IMR-90 (cell line): Measurements from ENCODE around the gene TCF3.

ENCODE experiments used
- BHLHE40 ChIP-seq: fragments of 150-350 bp; IDR thresholded peaks from 2 replicates; pipeline ENCODE4 v1.6.1; 2016; ENCODE audit warnings: mild to moderate bottlenecking, low read depth, low read length
- CHD1 ChIP-seq: IDR thresholded peaks from 2 replicates; pipeline ENCODE4 v1.6.1; 2012; ENCODE audit warnings: low read depth, low read length, improper control_type of control experiment
- CTCF ChIP-seq: conservative IDR thresholded peaks from 2 replicates; pipeline ENCODE4 v1.5.1; 2012; ENCODE audit warnings: mild to moderate bottlenecking, low read depth, low read length, improper control_type of control experiment
- MAZ ChIP-seq: IDR thresholded peaks from 2 replicates; pipeline ENCODE4 v1.6.1; 2012; ENCODE audit warnings: low read depth, mild to moderate bottlenecking, low read length, improper control_type of control experiment, moderate library complexity, borderline replicate concordance
- POLR2A ChIP-seq: IDR thresholded peaks from 2 replicates; pipeline ENCODE4 v1.6.1; 2012; ENCODE audit warnings: mild to moderate bottlenecking, low read depth, low read length
- RAD21 ChIP-seq: IDR thresholded peaks from 2 replicates; pipeline ENCODE4 v1.6.1; 2012; ENCODE audit warnings: low read length, improper control_type of control experiment
- SMC3 ChIP-seq: fragments of 150-350 bp; IDR thresholded peaks from 2 replicates; pipeline ENCODE4 v1.6.1; 2016; ENCODE audit warnings: low read depth, mild to moderate bottlenecking, antibody characterized with exemption, low read length, moderate library complexity

- TF ChIP-seq POLR2A = no peak
- TF ChIP-seq CTCF = no peak
- TF ChIP-seq MAZ = no peak
- TF ChIP-seq SMC3 = no peak
- TF ChIP-seq CHD1 = no peak
- TF ChIP-seq BHLHE40 = no peak
- no peak for TF ChIP-seq RAD21
Measured at GRCh38 chr19:1560286-1560882, 92.0 kb downstream of the TCF3 start.
